Activated CD4-positive, CD25-positive, alpha-beta regulatory T cell treated with anti-CD3 and anti-CD28 coated beads, Interleukin-2, amount 50 U/mL, for 16 hours (primary cell): ENCODE measurements around the gene SLC47A1.
"Not testable (repeated sequence)": the region's sequence is repeated elsewhere in the genome, so short reads cannot be mapped to it uniquely, and the experiment has no call there.

ENCODE experiments used
- DNase-seq: peaks from one replicate; pipeline ENCODE4 v3.0.0-alpha.2; 2020; ENCODE audit warnings: low read depth, low spot score

Gene SLC47A1

DNA sequence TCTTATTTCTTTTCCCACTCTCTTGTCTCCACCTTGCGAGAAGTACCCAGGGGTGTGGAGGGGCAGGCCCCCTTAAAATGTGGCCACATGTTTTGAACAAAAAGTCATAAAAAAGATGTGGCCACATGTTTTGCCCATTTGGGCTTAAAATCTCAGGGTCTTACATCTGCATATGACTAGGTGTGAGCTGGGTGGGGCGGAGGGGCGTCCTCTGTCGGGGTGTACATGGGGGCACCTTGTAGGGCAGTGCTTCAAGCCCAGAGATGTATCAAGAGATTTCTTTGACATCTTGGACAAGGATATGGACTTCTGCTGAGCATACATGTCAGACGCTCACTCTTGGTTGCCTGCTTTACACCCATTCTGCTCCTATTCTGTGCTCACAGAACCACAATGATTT, 13.0 kb upstream of the SLC47A1 start:
- no peak for DNase-seq

DNA sequence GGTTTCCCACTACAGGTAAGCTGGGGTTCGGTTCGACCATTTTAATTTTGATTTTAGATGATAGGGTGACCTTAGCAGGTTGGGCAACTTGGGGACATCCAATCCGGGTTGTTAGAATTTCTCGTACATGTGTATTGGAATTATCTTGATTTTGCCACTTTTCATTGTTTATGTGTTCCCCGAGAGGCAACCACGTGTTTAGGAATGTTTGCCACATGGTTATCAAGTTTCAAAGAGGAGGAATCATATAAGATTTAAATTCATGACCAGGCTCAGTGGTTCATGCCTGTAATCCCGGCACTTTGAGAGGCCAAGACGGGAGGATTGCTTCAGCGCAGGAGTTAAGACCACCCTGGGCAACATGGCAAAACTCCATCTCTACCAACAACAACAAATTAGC, 10.0 kb upstream of the SLC47A1 start:
- no peak for DNase-seq

DNA sequence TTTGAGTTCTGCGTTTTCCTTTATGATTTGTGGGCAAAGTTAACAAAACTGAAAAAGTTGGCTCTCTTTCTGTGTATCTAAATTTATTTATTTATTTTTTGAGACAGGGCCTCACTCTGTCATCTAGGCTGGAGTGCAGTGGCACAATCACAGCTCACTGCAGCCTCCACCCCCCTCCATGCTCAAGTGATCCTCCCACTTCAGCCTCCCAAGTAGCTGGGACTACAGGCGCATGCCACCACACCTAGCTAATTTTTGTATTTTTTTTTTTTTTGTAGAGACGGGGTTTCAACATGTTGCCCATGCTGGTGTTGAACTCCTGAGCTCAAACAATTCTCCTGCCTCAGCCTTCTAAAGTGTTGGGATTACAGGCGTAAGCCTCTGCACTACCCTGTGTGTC, 6.7 kb upstream of the SLC47A1 start:
- not testable (repeated sequence) for DNase-seq

DNA sequence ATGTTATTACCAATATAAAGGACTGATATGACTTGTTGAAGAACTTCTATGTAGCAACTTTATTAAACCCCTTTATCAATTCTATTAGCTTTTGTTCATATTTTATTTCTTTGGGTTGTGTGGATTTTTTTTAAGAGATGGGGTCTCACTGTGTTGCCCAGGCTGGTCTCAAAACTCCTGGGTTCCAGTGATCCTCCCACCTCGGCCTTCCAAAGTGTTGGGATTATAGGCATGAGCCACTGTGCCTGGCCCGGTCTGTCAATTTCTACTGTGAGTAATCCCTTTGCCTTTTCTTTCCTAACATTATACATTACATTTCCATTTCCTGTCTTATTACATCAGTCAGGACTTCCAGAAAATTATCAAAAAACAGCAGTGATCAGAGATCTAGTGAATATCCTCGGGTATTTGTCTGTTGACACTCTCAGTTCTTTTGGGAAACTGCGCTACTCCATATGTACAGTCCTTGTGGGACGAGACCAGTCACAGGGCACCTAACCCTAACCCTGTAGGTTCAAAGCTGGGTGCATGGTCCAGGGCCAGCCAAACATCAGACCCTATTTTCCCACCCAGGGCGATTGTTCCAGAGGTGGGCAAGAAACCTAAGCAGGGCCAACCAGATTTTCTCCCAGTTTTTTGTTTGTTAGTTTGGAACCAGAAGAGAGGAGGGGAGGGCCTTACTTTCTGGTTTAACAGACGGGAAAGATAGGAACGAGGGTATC, 1.7 kb upstream of the SLC47A1 start:
- no peak for DNase-seq

DNA sequence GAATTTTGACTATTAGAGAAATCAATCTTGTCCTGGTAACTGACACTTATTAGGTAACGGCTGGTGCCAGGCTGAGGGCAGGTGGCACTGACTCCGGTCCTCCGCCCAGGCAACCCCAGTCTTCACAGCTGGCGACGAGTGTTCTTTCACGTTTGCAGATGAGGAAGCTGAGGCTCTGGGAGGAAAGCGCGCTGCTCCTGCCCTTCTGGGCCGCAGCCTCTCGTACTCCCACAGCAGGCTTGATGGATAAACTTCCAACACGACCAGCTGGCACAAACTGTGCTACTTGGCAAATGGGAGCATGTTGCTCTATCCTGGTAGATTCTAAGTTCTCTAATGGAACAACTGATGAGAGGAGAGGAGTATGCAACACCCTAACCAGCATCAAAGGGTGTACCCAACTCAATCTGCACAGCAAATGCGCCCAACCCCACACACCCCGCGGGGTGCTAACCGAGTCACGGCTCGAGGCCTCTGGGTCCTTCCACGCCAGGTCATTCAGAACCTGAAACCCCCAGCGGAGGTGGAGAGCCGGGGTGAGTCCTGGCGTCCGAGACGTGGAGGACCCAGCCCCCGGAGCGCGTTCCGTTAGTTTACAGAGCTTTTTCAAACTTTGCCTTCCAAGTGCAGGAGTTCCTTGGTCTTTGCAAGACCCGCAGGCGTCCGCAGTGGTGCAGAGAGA, 477 bp upstream of the SLC47A1 start:
- DNase-seq, result no peak

DNA sequence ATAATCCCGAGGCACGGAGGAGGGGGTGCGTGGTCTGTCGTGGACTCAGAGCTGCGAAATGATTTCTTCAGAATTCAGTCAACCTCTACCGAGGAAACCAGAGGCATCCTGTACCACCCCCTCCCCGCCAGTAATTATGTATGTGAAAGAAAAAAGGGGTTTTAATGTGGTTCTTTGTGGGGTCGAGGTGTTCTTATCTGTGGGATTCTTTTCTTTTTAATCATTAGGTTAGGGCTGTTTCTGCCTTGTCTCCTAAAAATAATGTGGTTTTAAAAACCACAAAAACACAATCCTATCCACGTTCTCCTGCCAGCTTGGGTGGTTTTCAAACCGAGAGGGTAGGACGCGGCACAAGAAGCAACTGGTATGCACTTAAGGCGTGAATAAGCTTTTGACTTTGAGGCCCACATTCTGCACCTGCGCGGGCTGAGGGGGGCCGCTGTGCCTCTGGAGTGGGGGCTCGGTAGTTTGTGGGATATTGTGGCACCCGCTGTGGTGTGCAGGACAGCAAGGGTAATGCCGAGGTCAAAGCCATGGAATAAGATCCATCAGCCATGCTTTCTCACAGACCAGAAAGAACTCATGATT, 1.0 kb downstream of the SLC47A1 start:
- no peak for DNase-seq

DNA sequence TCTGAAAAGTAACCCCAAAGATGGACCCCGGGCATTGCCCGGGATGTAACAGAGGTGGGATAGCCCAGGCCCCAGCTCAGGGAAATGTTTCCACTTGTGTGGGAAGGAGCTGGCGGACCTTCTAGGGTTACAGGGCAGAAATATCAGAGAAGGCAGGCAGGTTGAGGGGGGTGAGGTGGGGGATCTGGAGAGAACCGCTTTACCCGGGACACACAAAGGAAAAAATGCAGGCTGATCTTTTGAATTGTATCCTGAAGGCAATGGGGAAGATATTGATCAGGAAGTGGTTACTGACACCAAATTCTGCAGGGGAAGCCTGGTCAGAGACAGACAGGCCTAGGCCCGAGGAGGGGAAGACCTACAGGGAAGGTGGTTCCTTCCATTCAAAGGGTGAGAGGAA, 3.5 kb downstream of the SLC47A1 start:
- DNase-seq, result no peak

- no peak for DNase-seq
Measured at GRCh38 chr17:19538095-19539039, 4.7 kb downstream of the SLC47A1 start.

DNA sequence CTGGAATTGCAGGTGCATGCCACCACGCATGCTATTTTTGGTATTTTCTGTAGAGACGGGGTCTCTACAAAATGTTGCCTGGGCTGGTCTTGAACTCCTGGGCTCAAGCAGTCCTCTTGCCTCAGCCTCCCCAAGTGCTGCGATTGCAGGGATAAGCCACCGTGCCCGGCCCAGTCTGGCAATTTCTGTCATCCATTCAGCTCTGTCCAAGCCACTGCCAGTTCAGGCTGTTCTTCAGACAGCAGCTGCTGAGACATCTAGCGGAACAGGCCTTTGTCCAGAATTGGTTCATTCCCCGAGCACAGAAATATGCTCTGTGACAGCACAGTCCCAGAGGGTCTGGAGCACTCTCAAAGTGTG, 5.4 kb downstream of the SLC47A1 start:
- DNase-seq, result no peak

GRCh38 chr17:19539841-19540311, 6.2 kb downstream of the SLC47A1 start:
- no peak for DNase-seq

DNA sequence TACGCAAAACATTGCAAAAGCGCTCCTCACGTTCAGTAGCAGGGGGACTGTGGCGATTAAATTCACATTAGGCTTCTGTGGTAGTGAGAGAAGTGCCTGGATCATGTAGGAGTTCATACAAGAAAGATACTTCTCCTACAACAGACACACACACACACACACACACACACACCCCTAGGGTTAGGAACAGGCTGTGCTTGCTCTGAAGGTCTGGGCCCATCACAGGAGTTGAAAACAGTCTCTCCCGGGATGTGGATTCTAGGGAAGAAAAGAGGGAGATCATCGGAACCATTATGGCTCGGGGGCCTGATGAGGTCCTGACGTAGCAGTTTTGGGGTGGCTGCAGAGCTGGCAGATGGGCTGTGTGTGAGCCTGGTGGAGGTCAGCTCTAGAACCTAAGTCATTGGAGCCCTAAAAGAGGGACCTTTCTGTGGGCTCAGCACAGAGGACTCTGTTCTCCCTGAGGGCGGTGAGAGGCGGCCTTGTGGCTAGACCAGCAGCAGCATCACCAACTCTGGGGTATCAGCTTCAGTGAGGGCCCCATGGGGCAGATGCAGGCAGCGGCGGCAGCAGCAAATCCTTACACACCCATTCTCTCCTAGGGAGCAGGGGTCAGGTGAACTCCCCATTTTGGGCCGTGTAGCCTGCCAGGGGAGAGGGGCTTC, 7.2 kb downstream of the SLC47A1 start:
- DNase-seq, result no peak

GRCh38 chr17:19541445-19541844, 7.8 kb downstream of the SLC47A1 start:
- no peak for DNase-seq

DNA sequence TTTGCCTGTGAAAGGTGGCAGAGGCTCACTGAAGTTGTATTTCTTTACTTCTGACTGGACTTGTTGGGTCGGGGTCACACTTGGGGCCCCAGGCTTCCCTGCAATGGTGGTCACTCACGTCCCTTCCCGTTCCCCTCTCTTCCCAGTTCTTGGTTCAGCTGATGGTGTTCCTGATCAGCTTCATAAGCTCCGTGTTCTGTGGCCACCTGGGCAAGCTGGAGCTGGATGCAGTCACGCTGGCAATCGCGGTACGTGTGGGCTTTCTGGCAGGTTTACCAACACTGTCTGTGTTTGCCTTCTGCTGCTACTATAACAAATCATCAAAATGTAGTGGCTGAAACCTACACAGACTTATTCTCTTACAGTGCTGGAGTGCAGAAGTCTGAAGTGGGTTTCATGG, 8.6 kb downstream of the SLC47A1 start:
- no peak for DNase-seq

- DNase-seq, result no peak
Measured at GRCh38 chr17:19544366-19544765, 10.7 kb downstream of the SLC47A1 start.

DNA sequence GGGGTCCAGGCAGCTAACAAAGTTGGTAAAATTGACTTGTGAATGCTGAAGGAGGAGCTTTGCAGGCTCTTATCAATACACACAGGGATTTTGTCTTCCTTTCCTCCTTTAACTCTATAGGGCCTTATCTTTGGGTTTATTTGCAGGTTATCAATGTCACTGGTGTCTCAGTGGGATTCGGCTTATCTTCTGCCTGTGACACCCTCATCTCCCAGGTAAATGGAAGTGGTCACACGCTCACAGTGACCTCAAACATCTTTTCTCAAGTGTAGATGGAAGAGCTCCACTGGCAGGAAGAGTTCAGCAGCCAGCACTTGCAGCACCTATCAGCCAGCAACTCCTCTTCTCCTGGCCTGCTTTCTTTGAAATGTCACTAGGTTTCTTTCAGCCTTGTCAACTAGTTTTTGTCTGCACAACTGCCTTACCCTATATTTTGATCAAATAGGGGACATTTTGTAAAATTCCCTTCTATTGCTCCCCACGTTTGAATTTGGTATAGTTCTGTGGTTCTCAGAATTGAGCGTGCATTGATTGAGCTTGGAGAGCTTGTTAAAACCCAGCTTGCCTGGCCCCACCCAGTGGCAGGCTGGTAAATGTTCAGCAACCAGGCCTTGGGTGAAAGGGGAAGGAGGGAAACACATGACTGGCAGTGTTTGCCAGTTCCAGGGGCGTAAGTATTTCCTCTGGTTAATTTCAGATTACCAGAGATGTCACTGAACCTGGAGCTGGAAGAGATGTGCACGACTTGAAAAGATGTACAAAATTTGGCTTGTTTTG, 12.8 kb downstream of the SLC47A1 start:
- DNase-seq, result no peak

GRCh38 chr17:19549746-19550623, 16.3 kb downstream of the SLC47A1 start:
- DNase-seq, result no peak

GRCh38 chr17:19551165-19551564, 17.5 kb downstream of the SLC47A1 start:
- no peak for DNase-seq

- DNase-seq, result no peak
Measured at GRCh38 chr17:19551591-19552148, 18.0 kb downstream of the SLC47A1 start.

- no peak for DNase-seq
Measured at GRCh38 chr17:19553036-19553435, 19.4 kb downstream of the SLC47A1 start.
